H9 (cell line): Measurements from ENCODE around the gene DENND5A. TPM values are rescaled to one million over a fixed set of nuclear protein-coding genes. Genes with fewer than 3 reads are reported as not detected.

Experiments used
- DNase-seq: peaks from one replicate; pipeline ENCODE4 v3.0.0-alpha.2; 2017
- H2AFZ ChIP-seq: one replicate; pipeline ENCODE4 v1.6.1; 2013; ENCODE audit warnings: mild to moderate bottlenecking, low read length, control low read depth, moderate library complexity
- H2AK5ac ChIP-seq: 2 replicates; pipeline ENCODE4 v1.6.1; 2013; ENCODE audit warnings: low read length, control low read depth, mixed read lengths; ENCODE audit not compliant: insufficient read length
- H2BK120ac ChIP-seq: one replicate; pipeline ENCODE4 v1.6.1; 2013; ENCODE audit warnings: low read depth, mild to moderate bottlenecking, low read length, control low read depth, inconsistent platforms; ENCODE audit not compliant: poor library complexity, severe bottlenecking
- H2BK12ac ChIP-seq: 2 replicates; pipeline ENCODE4 v1.6.1; 2013; ENCODE audit warnings: low read length, control low read depth, mixed read lengths, low read depth; ENCODE audit not compliant: insufficient read length
- H2BK15ac ChIP-seq: 2 replicates; pipeline ENCODE4 v1.6.1; 2013; ENCODE audit warnings: low read depth, low read length, control low read depth
- H2BK20ac ChIP-seq: one replicate; pipeline ENCODE4 v1.6.1; 2013; ENCODE audit warnings: low read depth, mild to moderate bottlenecking, low read length, control low read depth, inconsistent platforms; ENCODE audit not compliant: poor library complexity, severe bottlenecking
- H2BK5ac ChIP-seq: 2 replicates; pipeline ENCODE4 v1.6.1; 2013; ENCODE audit warnings: low read length, control low read depth, mixed read lengths; ENCODE audit not compliant: insufficient read length
- H3K14ac ChIP-seq: 2 replicates; pipeline ENCODE4 v1.6.1; 2013; ENCODE audit warnings: low read length, control low read depth; ENCODE audit not compliant: insufficient read depth
- H3K18ac ChIP-seq: 2 replicates; pipeline ENCODE4 v1.6.1; 2013; ENCODE audit warnings: low read depth, mild to moderate bottlenecking, mixed read lengths, low read length, control low read depth; ENCODE audit not compliant: insufficient read length
- H3K23ac ChIP-seq: 2 replicates; pipeline ENCODE4 v1.6.1; 2013; ENCODE audit warnings: low read length, control low read depth, mixed read lengths, low read depth; ENCODE audit not compliant: insufficient read length
- H3K23me2 ChIP-seq: 2 replicates; pipeline ENCODE4 v1.6.1; 2013; ENCODE audit warnings: low read depth, mild to moderate bottlenecking, mixed read lengths, low read length, control low read depth; ENCODE audit not compliant: insufficient read length, poor library complexity, severe bottlenecking
- H3K27ac ChIP-seq: 2 replicates; pipeline ENCODE4 v1.5.1; 2013; ENCODE audit warnings: low read length, control low read depth, mixed read lengths, low read depth; ENCODE audit not compliant: insufficient read length
- H3K27me3 ChIP-seq: 2 replicates; pipeline ENCODE4 v1.6.1; 2013; ENCODE audit warnings: low read length, control low read depth, inconsistent platforms; ENCODE audit not compliant: insufficient read depth
- H3K4ac ChIP-seq: 2 replicates; pipeline ENCODE4 v1.6.1; 2013; ENCODE audit warnings: low read depth, mild to moderate bottlenecking, control low read depth, inconsistent platforms, low read length, moderate library complexity
- H3K4me1 ChIP-seq: 2 replicates; pipeline ENCODE4 v1.6.1; 2013; ENCODE audit warnings: low read length, control low read depth, inconsistent platforms; ENCODE audit not compliant: insufficient read depth
- H3K4me2 ChIP-seq: 2 replicates; pipeline ENCODE4 v1.6.1; 2013; ENCODE audit warnings: low read length, control low read depth, mixed read lengths; ENCODE audit not compliant: insufficient read length, insufficient read depth
- H3K56ac ChIP-seq: 2 replicates; pipeline ENCODE4 v1.6.1; 2013; ENCODE audit warnings: low read depth, mild to moderate bottlenecking, mixed read lengths, low read length, control low read depth; ENCODE audit not compliant: insufficient read length
- H3K79me1 ChIP-seq: 2 replicates; pipeline ENCODE4 v1.6.1; 2013; ENCODE audit warnings: low read depth, mild to moderate bottlenecking, moderate library complexity, low read length, control low read depth, inconsistent platforms; ENCODE audit not compliant: insufficient read depth, poor library complexity, severe bottlenecking
- H3K79me2 ChIP-seq: 2 replicates; pipeline ENCODE4 v1.6.1; 2013; ENCODE audit warnings: low read length, control low read depth, inconsistent platforms; ENCODE audit not compliant: insufficient read depth
- H3K9ac ChIP-seq: 2 replicates; pipeline ENCODE4 v1.6.1; 2013; ENCODE audit warnings: low read length, control low read depth, mixed read lengths; ENCODE audit not compliant: insufficient read length; ENCODE audit errors: extremely low read depth
- H3K9me3 ChIP-seq: one replicate; pipeline ENCODE4 v1.6.1; 2013; ENCODE audit warnings: low read depth, low read length, inconsistent platforms; ENCODE audit not compliant: control insufficient read depth
- H3T11ph ChIP-seq: one replicate; pipeline ENCODE4 v1.6.1; 2013; ENCODE audit warnings: mild to moderate bottlenecking, low read length, control low read depth, inconsistent platforms
- H4K20me1 ChIP-seq: one replicate; pipeline ENCODE4 v1.6.1; 2013; ENCODE audit not compliant: control insufficient read depth, insufficient read length, insufficient read depth
- H4K5ac ChIP-seq: 2 replicates; pipeline ENCODE4 v1.6.1; 2013; ENCODE audit warnings: low read depth, mild to moderate bottlenecking, mixed read lengths, low read length, control low read depth; ENCODE audit not compliant: insufficient read length
- H4K8ac ChIP-seq: replicated peaks from 2 replicates; pipeline ENCODE4 v1.6.1; 2013; ENCODE audit warnings: low read length, control low read depth, mixed read lengths, low read depth; ENCODE audit not compliant: insufficient read length
- H4K91ac ChIP-seq: 2 replicates; pipeline ENCODE4 v1.6.1; 2013; ENCODE audit warnings: low read depth, mild to moderate bottlenecking, moderate library complexity, mixed read lengths, low read length, control low read depth; ENCODE audit not compliant: insufficient read length
- H3K27ac Mint-ChIP-seq, 3 experiments: 2 replicates in 2 of 3; 3 replicates in 1 of 3; pipeline ENCODE4 v1.8.0; 2020 to 2021; ENCODE audit warnings: mixed read lengths in 3 of 3, mild to moderate bottlenecking in 1 of 3, moderate library complexity in 1 of 3
- H3K27me3 Mint-ChIP-seq: 2 replicates; pipeline ENCODE4 v1.8.0; 2021; ENCODE audit warnings: low read depth, mild to moderate bottlenecking, moderate library complexity, mixed read lengths
- H3K36me3 Mint-ChIP-seq, 3 experiments: 2 replicates in 2 of 3; 3 replicates in 1 of 3; pipeline ENCODE4 v1.8.0; 2020 to 2021; ENCODE audit warnings: low read depth in 3 of 3, mixed read lengths in 3 of 3; ENCODE audit not compliant: insufficient read depth in 1 of 3
- H3K4me1 Mint-ChIP-seq, 2 experiments: 2 replicates each; pipeline ENCODE4 v1.8.0; 2020; ENCODE audit warnings: mixed read lengths in 2 of 2
- H3K4me3 Mint-ChIP-seq, 2 experiments: 2 replicates in 1 of 2; 3 replicates in 1 of 2; pipeline ENCODE4 v1.8.0; 2020 to 2021; ENCODE audit warnings: mild to moderate bottlenecking in 2 of 2, mixed read lengths in 2 of 2, moderate library complexity in 1 of 2
- H3K9me3 Mint-ChIP-seq, 2 experiments: 2 replicates in 1 of 2; 3 replicates in 1 of 2; pipeline ENCODE4 v1.8.0; 2020; ENCODE audit warnings: mild to moderate bottlenecking in 2 of 2, mixed read lengths in 2 of 2, moderate library complexity in 1 of 2
- CTCF ChIP-seq: fragments of 200-600 bp; sonication (generic); conservative IDR thresholded peaks from 3 replicates; pipeline ENCODE4 v1.8.0; 2021; ENCODE audit warnings: antibody characterized with exemption, mild to moderate bottlenecking
- WGBS: extraction: QIAGEN DNeasy Blood & Tissue Kit; methylation state at CpG from one replicate; pipeline ENCODE4 v1.1.7; 2013; ENCODE audit warnings: missing lambda C conversion rate, low lambda C conversion rate, mixed read lengths; ENCODE audit not compliant: insufficient read length; ENCODE audit errors: extremely low coverage; 5-methylcytosine and 5-hydroxymethylcytosine counted together
- long read RNA-seq: library from polyadenylated mRNA; unstranded; transcript quantifications from one replicate; pipeline ENCODE4 v2.0.0, GENCODE V29; 2020
- total RNA-seq: library from RNA; stranded (reverse); gene quantifications from 2 replicates; pipeline ENCODE4 v1.2.1, GENCODE V29; 2021

Gene DENND5A
- 57.6 and 59.6 TPM in 2 replicates for total RNA-seq
- long read RNA-seq, full-length matches to known transcripts: 4 of 36 reads
- long read RNA-seq, partial matches to known transcripts: 23 of 36 reads
- long read RNA-seq, other reads (novel, unspliced or antisense): 9 of 36 reads

- Histone ChIP-seq H2BK120ac (no peak within 1 kb of the TSS), H3K79me2 (peaks cover 16% of the 10 kb centered on the region; the same call in 1 of the 2 replicates), H2BK12ac (no peak within 1 kb of the TSS), H3K27ac (no peak within 1 kb of the TSS), H3K27me3 (no peaks in the 10 kb centered on the region), H4K91ac (no peak within 1 kb of the TSS), H3K56ac (no peak within 1 kb of the TSS), H3T11ph (no peak within 1 kb of the TSS), H3K79me1 (peaks cover 6% of the 10 kb centered on the region), H3K23ac (no peak within 1 kb of the TSS), H2AK5ac (no peak within 1 kb of the TSS), H3K18ac (peak within 1 kb of the TSS; percentile 15), H4K5ac (no peak within 1 kb of the TSS), H3K9ac (peak within 1 kb of the TSS; percentile 79), H3K9me3 (no peaks in the 10 kb centered on the region), H2BK5ac (no peak within 1 kb of the TSS), H2BK15ac (no peak within 1 kb of the TSS), H4K20me1 (no peaks in the 10 kb centered on the region), H3K14ac (peak within 1 kb of the TSS; percentile 96), H3K4me1 (peaks cover 5% of the 10 kb centered on the region; the same call in 1 of the 2 replicates), H3K4ac (no peak within 1 kb of the TSS), H2BK20ac (no peak within 1 kb of the TSS), H4K8ac (no peak within 1 kb of the TSS), H3K4me2 (peak within 1 kb of the TSS; percentile 88), H3K23me2 (peaks cover 14% of the 10 kb centered on the region), H2AFZ (no peak within 1 kb of the TSS)
- WGBS: no CpG with 5 or more reads among the region's 63 CpGs
- Mint-ChIP-seq H3K4me1 (peaks cover 33 to 43% of the 10 kb centered on the region in 2 experiments), H3K36me3 (peaks cover 0 to 6% (median 0%) of the 10 kb centered on the region in 3 experiments; a peak in 1 of 7 replicates), H3K9me3 (peaks cover 0 to 4% of the 10 kb centered on the region in 2 experiments; a peak in 2 of 5 replicates), H3K4me3 (peak within 1 kb of the TSS; percentile 93 to 99), H3K27me3 (peaks cover 2% of the 10 kb centered on the region), H3K27ac (peak within 1 kb of the TSS; percentile 64 to 97 (median 94); a peak in 6 of 7 replicates)
- DNase-seq: peak; percentile 91
- TF ChIP-seq CTCF: no peak
These were observed at the start of gene DENND5A for GRCh38 chr11:9265211-9266131. TSS of gene DENND5A (minus strand) at chr11:9265350. CDS start at chr11:9265069, 281 bp downstream.
